GM21390 (cell line): Measurements from ENCODE around the gene AHDC1.

Experiments
- ATAC-seq: cut with Tn5 transposase; IDR thresholded peaks from one replicate; pipeline ENCODE4 v1.9.1; 2021; ENCODE audit not compliant: unreplicated experiment

AHDC1 gene

GRCh38 chr1:27599605-27600497 is 4.1 kb downstream of the AHDC1 start:
- ATAC-seq: no peak

- ATAC-seq: no peak
Observed at GRCh38 chr1:27598902-27599528, 4.9 kb downstream of the AHDC1 start.

GRCh38 chr1:27598295-27598687 is 5.7 kb downstream of the AHDC1 start:
- no peak for ATAC-seq

- no peak for ATAC-seq
Observed at GRCh38 chr1:27597516-27598294, 6.2 kb downstream of the AHDC1 start.

DNA sequence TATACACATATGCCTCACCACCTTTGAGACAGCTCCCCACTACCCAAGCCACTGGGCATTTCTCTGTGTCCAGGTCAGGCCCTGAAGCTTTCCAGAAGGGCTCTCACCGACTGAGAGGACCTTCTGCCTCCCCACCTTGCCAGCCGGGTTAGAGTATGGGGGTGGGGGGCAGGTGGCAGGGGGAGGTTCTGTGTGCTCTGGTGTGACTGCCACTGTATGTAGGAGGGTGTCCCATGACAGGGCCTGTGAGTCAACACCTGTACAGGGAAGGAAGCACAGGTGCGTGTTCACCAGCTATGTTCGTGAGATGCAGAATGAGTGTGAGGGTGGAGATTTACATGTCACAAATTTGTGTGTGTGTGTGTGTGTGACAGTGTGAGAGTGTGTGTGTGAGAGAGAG is 7.0 kb downstream of the AHDC1 start:
- no peak for ATAC-seq

GRCh38 chr1:27596261-27596660 is 7.7 kb downstream of the AHDC1 start:
- ATAC-seq: no peak

GRCh38 chr1:27595597-27595996 is 8.3 kb downstream of the AHDC1 start:
- ATAC-seq: no peak

GRCh38 chr1:27594564-27595510 is 9.1 kb downstream of the AHDC1 start:
- no peak for ATAC-seq

DNA sequence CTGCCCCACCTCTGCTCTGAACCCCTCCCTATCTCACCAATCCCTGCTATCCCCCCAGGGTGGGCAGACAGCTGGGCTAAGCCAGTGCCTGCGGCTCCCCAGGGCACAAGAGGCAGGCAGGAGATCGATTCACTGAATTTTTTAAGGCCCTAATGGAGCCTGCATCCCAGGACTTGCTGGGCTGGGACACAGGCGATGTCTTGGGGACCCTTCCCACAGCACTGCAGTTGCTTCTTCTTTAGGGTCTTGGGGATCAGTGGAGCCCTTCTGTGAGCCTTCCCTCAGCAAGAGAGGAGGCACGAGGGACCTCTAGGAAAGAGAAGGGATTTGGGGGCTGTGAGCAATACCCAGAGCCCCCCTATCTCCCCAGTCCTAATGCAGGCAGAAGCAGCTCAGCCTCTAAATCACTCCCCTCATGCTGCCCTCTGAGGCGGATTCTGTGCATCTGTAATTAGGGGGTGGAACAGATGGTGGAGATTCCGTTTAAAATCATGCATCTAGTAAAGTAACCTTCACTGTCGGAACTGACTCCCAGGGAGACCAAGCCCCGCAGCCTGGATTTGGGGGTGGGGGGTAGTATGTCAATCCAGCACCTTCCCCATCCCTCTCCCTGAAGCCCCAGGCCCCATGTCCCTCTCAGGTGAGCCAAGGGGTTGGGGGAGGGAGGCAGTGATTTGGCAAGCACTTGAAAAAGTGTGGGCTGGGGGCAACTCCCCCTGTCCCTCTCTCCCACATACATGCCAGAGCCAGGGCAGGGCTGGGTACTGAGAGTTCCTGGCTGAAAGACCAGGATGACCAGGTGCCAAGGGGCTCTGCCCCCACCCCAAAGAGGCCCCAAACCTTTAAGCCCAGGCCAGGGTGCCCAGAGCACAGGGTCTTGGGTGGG is 10.0 kb downstream of the AHDC1 start:
- ATAC-seq: no peak

DNA sequence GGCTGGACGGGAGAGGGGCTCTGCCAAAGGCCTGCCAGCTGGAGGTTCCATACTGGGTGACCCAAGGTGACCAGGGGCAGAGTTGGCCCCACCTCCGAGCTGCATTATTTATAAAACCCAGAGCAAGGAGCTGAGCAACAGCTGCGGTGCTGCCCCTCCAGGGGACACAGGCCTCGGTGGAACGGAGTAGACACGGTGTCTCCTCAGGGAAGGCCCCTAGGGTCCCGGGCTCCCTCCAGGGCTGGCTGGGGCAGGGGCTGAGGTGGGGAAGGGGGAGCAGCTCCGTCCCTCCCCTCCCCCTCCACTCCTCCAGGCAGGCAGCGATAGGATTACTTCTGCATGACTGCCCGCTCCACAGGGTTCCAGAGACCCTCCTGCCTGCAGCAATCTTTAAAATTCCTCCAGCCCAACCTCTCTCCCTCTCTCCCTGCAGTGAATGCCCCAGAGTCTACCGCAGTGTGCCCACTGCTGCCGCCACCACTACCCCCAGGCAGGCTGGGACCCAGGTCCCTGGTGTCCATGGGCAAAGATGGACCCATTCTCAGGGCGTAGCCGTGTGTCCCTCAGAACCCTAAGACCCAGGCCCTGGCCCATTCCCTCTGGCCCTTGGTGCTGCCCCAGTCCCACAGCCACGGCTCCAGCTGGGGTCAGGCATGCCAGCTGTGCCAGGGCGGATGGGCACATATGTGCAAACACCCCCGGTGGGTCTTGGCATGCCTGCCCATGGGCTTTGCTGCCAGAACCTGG is 10.8 kb downstream of the AHDC1 start:
- ATAC-seq: no peak

DNA sequence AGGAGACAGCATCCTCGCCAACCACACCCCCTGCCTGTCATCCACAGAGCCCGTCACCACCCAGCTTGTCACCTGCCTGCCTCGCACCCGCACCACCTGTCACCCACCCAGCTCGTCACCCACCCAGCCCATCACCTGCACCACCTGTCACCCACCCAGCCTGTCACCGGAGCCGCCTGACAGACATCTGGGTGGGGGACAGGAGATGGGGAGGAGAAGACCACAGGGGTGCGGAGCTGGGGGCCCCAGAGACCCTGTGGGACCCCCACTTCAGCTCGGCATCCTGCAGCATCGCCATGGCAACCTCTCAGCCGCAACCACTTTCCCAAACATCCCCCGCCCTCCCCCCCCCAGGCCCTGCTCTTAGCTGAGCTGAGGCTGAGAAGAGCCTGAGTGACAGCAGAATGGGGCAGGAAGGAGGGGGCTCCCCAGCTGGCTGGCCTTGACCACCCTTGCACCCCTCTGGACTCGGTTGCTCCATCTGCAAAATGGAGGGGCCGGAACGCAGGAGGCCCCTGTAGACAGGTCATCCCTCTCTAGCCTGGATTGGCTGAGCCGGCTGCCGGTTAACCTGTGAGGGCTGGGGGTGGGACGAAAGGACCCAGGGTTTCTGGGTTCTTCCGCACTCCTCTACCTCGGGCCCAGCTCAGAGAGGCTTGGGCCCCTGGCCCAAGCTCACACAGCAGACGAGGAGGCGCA is 11.6 kb downstream of the AHDC1 start:
- no peak for ATAC-seq

DNA sequence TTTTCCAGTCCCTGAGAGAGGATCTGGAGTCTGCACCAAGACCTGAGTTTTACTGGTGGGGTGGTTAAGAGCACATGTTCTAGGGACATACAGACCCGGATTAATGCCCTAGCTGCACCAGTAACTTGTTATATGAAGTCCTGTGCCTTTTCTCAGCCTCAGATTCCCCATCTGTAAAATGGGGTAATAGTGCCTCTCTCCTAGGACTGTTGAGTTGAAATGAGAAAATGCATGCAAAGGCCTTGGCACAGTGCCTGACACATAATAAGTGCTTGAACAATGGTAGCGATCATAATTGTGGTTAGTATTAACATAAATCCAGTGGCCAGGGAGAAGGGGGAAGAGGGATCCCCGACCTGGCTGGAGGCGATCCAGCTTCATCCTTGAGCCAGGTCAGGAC is 12.3 kb downstream of the AHDC1 start:
- no peak for ATAC-seq

- no peak for ATAC-seq
Observed at GRCh38 chr1:27590917-27591508, 12.9 kb downstream of the AHDC1 start.

DNA sequence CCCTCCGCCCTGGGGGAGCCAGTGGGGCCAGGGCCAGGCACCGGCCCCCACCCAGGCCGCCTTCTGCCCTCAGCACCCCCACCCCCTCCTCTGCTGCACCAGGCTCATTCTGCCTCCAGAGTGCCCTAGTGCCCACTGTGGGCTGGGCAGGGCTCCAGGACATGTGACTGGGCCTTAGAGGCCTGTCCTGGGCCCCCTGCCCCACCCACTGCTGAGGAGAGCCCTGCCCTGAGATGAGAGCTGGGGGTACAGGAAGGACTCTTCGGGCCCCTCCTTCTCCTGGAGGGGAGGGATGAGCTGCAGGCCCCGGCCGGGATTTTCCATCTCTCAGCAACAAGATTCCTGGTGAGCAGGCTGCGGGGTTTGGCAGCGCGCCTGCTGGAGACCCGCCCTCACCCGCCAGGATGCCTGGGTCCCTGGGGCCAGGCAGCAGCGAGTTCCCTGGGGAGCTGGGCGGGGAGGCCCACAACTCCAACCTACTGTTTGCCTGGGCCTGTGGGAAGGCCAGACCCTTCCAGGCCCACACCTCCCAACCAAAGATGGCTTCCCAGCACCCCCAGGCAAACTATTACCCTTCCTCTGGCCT is 14.0 kb downstream of the AHDC1 start:
- no peak for ATAC-seq

DNA sequence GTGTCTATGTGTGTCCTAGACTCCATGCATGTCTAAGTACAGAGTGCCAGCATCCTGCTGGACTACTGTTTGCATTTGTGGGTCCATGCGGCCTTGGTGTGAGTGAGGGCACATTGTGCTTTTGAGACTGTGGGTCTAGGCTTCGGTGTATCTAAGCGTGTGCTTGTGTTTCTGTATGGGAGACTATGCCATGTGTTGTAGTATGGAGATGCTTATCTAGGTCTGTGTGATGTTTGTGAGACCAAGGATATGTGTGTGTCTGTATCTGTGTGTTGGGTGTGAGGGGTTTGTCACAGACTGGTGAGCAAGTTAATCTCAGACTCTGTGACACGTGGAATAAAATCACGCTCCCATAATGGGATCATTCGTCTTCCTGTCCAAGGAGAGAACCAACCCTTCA is 14.5 kb downstream of the AHDC1 start:
- ATAC-seq: no peak

- no peak for ATAC-seq
Observed at GRCh38 chr1:27588256-27589232, 15.4 kb downstream of the AHDC1 start.
